NCI-H446 (cell line): Measurements from ENCODE around the gene NFASC.

Experiments used
- DNase-seq, 2 experiments: peaks; one replicate each; lab custom pipeline; 2025; lab: John Stamatoyannopoulos, UW

The NFASC gene

DNA sequence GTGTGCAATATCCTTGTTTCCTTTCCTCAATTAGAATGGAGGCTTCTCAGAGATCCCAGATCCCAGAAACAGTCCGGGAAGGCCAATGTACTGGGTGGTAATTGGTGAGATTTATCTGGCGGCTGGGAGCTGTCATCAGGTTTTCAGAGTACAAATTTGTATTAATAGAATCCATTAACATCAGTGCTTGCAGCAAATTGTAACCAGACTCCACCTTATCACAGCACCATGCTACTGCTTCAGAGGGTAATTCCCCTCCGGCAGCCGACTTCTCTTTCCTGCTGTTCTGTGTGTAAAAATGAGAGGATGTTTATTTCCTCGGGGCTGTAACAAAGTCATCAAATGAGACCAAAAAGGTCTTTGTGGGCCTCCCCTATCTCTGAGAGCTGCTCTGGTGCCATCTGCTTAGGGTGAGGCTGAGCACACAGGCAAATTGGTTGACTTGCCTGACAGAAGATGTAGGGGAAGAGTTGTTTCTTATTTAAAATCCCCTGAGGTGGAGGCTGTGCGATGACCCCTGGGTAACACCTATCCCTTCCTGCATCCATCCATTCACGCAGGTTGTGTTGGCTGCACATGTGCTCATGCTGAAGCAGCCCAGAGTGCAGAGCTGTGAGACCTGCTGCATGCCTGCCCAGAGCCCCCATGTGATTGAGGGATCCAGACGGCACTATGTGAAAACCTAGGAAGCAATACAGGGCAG lies 19.2 kb downstream of the NFASC start:
- no peak for DNase-seq

DNA sequence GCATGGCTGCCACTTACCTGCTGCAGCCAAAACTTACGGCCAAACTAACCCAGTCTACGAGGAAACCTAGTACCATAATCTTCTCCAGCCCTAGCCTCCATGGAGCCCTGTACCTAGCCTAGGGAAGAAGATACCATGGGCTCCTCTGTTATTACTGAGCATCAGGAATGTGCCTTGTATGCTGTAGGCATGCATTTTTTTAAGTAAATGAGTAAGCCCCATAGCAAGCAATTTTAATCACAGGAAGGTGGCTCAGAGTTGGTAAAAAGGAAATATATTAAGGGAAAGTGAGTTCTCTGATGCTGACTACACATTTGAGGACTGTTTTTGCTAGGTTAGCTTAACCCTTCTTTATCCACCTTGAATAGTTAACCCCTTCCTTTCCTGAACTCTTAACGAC lies 21.2 kb downstream of the NFASC start:
- no peak for DNase-seq

DNA sequence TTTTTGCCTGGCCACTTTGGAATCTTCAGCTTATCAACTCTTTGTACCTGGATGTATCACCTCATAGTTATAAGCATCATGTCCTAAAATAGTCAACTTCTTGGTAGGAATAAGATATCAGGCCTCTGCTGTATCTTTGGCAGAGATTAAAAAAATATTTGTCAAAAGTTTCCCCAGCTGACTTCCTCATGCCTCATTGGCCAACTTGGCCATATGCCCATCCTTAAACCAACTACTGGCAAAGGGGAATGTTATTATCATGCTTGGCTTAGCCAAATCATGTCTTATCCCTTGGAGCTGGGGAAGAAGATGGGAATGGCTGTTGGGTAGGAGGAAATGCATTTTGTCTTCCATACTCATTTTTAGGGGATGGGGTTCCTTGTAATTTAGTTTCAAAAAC lies 23.4 kb downstream of the NFASC start:
- peak; percentile 85 to 91 for DNase-seq

DNA sequence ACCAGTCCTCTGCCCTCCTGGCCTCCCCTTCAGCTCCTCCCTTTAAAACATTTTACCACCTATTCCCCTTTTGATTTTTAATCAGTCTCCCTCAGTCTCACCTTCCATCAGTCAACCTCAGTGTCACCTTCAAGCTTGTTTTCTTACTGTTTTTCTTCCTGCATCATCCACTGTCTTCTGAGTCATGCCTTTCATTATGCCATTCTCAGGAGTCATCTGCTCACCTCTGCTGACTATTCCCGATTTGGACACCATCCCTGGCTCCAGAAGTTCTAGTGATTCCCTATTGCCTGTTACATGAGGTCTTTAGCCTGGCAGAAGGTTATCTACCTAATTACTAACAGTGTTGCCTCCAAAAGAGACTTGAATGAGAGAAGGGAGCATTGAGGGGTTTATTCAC lies 23.9 kb downstream of the NFASC start:
- peak in 1 of 2 experiments; percentile 57 for DNase-seq

DNA sequence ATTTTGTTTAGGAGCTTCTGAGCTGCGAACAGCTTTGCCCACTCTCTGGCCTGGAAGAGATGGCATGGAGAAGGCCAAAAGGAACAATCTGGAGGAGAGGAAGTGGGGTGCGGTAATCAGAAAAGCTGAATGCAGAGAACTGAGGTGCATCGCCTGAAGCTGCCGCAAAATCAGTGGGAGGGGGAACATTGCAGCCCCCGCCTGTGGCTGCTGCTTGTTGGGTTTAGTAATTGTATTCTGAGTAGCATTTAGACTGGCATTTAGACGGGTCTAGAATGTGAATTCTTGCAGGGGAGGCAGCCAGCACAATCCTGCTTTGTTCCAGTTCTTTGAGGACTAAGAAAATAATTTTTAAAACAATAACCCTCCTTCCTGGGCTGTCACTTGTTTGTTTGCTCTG lies 25.4 kb downstream of the NFASC start:
- DNase-seq, result no peak

GRCh38 chr1:204896787-204897469 lies 26.3 kb downstream of the NFASC start:
- DNase-seq, result no peak

DNA sequence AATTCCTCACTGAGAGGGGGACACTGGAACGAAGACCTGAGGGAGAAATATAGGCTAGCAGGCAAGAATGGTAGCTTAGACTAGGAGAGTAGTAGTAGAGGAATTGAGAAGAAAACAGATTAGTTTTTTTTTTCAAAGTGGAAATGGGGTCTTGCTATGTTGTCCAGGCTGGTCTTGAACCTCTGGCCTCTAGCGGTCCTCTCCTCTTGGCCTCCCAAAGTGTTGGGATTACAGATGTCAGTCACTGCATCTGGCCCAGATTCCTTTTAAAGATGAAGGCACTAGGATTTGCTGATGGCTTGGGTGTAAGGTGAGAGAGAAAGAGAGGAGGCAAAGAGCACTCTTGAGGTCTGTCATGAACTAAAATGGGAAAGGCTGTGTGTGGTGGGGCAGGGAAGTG lies 30.1 kb downstream of the NFASC start:
- no peak for DNase-seq

GRCh38 chr1:204902671-204903070 lies 32.0 kb downstream of the NFASC start:
- no peak for DNase-seq

GRCh38 chr1:204904228-204904810 lies 33.7 kb downstream of the NFASC start:
- DNase-seq, result no peak

- no peak for DNase-seq
Measured at GRCh38 chr1:204909109-204909508, 38.4 kb downstream of the NFASC start.

DNA sequence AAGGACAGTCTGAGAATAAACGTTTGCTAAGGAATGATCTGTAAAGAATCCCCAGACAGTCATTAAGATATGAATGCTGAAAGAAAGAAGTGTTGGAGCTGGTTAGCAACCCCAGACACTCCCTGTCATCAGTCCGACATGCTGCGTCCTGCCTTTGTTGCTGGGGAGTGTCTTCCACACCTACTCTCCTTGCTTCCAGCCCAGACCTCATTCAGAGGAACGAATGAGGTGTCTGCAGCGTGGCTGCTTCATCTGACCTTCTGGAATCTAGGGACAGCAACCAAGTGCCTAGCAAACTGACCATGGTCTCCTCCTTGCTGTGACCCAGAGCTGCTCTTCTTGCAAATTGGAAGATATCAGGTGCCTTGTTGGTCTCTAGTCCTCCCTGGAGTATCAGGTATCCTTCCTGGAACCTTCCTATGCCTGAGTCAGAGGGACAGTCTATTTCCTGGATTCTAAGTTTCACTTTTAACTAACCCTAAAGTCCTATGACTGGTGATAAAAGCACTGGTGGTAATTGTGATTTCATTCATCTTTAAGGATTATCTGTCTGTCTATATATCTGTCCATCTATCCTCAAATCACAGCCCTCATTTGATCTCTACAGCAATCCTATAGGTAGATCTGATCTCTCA lies 45.3 kb downstream of the NFASC start:
- no peak for DNase-seq

DNA sequence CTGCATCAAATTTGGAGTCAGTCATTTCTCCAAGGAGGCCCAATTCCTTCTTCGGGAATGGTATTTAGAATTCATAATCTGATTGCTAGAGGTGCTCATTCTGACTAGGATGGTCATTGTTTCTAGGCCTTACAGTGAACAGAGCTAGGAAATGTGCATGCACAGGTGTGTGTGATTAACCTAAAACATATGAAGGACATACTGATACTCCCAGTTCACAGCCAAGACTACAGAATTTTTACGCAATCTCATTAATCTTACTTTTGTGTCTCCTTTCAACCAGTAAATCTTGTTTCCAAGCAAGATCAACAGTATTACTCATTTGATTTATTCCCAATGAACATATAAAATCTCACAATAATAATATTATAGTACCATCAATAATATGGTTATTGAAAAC lies 47.1 kb downstream of the NFASC start:
- DNase-seq, result no peak

DNA sequence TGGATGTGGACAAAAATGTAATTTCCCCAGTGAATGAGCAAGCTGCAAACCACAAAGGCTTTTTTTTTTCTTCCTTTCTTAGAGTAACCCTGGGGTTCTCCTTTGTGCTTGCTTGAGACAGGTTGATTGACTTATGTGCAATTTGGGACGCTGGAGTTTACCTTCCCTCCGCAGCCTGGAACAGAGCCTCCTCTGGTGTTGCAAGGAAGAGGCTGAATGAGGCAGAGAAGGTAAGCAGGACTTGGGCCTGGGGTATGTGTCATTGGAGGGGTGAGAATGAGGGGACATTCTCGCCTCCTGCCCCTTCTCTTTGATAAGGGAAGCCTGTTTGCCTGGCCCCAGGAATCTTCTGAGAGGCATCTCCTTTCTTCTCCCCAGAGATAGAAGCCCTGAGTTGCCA lies 49.8 kb downstream of the NFASC start:
- DNase-seq, result no peak

- DNase-seq, result peak; percentile 27 to 65
Measured at GRCh38 chr1:204920967-204921366, 50.3 kb downstream of the NFASC start.

GRCh38 chr1:204921855-204922516 lies 51.3 kb downstream of the NFASC start:
- no peak for DNase-seq

- DNase-seq, result no peak
Measured at GRCh38 chr1:204923201-204923600, 52.5 kb downstream of the NFASC start.

DNA sequence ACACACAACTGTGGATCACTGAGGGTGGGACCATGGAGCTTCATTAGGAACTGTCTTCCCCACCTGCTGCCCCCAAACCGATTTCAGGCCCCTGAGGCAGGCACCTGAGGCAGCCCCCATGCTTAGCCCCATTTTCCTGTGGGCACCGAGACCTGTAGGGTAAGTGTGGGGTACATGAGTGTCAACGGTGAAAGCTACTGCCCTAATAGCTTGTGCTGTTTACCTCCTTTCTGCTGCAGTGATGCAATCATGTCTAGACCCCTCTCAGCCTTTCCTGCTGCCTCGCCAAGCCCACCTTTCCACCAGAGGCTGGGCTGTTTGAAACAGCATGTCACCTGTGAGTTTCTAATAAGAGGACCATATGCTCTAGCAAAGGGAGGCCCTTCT lies 53.0 kb downstream of the NFASC start:
- DNase-seq, result no peak

DNA sequence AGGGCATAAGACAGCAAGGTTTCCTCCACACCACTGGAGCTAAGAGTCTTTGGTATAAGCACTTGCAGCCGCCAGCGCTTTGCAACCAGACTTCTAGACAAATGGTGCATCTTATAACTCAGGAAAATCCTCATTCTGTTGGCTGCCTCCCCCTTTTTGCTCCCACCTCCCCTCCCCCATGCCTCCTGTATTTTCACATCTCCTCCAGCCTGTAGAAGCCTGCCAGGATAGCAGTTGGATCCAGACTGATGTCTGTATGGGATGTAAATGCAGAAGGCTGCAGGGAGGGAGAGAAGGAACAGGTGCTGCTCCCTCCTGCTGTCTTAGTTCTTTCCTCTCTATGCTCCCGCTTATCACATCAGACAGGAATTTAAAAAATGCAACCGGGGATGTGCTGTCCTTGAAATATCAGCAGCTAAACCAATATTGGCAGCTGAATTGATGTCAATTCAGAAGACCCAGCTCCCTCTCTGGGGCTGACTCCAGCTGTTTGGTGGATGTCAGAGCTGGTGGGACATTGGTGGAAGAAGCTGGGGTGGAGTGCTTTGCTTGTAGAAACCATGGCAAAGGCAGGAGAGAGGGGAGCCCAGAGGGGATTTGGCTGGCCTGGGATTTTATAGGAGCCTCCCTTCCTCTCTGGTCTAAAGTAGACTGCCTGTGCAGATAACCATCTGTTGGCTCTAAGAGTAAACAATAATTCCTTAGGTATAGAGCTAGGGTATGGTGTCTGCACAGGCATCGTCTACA lies 53.5 kb downstream of the NFASC start:
- peak in 1 of 2 experiments; percentile 60 for DNase-seq

- no peak for DNase-seq
Measured at GRCh38 chr1:204925701-204926100, 55.0 kb downstream of the NFASC start.

- no peak for DNase-seq
Measured at GRCh38 chr1:204927673-204928641, 57.3 kb downstream of the NFASC start.
